C4-2B (cell line): Measurements from ENCODE around the gene MKLN1.

Experiments
- CTCF ChIP-seq: fragments of 450-650 bp; conservative IDR thresholded peaks from 2 replicates; pipeline ENCODE4 v1.5.1; 2017; ENCODE audit warnings: mild to moderate bottlenecking
- ZFX ChIP-seq: fragments of 450-650 bp; IDR thresholded peaks from 2 replicates; pipeline ENCODE4 v1.6.1; 2017

GRCh38 chr7:131300572-131301466, 26.9 kb upstream of the MKLN1 start:
- no peak for TF ChIP-seq CTCF
- TF ChIP-seq ZFX: no peak
